Fibroblast of lung (primary cell): ENCODE data around the gene MAPKAP1. TPM values are rescaled to one million over a fixed set of nuclear protein-coding genes. Genes with fewer than 3 reads are reported as not detected.

Experiments used
- DNase-seq, 2 donors: peaks; one replicate each; pipeline versions ENCODE4 v3.0.0 to v3.0.0-alpha.2; 2010; ENCODE audit warnings: low read depth in 2 of 2
- H2AFZ ChIP-seq: 2 replicates; pipeline ENCODE4 v1.5.1; 2012; ENCODE audit warnings: low read length, control low read depth, inconsistent platforms
- H3K27ac ChIP-seq: 2 replicates; pipeline ENCODE4 v1.5.1; 2011; ENCODE audit warnings: low read length, control low read depth; ENCODE audit not compliant: insufficient read depth
- H3K27me3 ChIP-seq: 2 replicates; pipeline ENCODE4 v1.5.1; 2011; ENCODE audit warnings: mild to moderate bottlenecking, low read length; ENCODE audit not compliant: control insufficient read depth, insufficient read depth
- H3K36me3 ChIP-seq: 2 replicates; pipeline ENCODE4 v1.5.1; 2011; ENCODE audit warnings: low read length; ENCODE audit not compliant: control insufficient read depth, insufficient read depth
- H3K4me1 ChIP-seq: 2 replicates; pipeline ENCODE4 v1.5.1; 2011; ENCODE audit warnings: low read length; ENCODE audit not compliant: control insufficient read depth, insufficient read depth; ENCODE audit errors: extremely low read depth
- H3K4me2 ChIP-seq: 2 replicates; pipeline ENCODE4 v1.5.1; 2011; ENCODE audit warnings: low read length, control low read depth; ENCODE audit not compliant: insufficient read depth; ENCODE audit errors: extremely low read depth
- H3K4me3 ChIP-seq, 4 experiments: fragments of 200-600 bp in 1 of 4; sonication (generic) in 1 of 4; replicated peaks in 1 of 4; 2 replicates each; pipeline ENCODE4 v1.5.1; 2011 to 2016; ENCODE audit warnings: low read length in 4 of 4, low read depth in 3 of 4, mild to moderate bottlenecking in 3 of 4, control low read depth in 2 of 4, inconsistent platforms in 1 of 4, mixed read lengths in 1 of 4; ENCODE audit not compliant: insufficient read depth in 1 of 4; ENCODE audit errors: control extremely low read depth in 1 of 4
- H3K79me2 ChIP-seq: 2 replicates; pipeline ENCODE4 v1.5.1; 2012; ENCODE audit warnings: mild to moderate bottlenecking, low read length, inconsistent platforms; ENCODE audit not compliant: control insufficient read depth, insufficient read depth
- H3K9ac ChIP-seq: 2 replicates; pipeline ENCODE4 v1.5.1; 2011; ENCODE audit warnings: mild to moderate bottlenecking, low read length, control low read depth; ENCODE audit not compliant: insufficient read depth
- H3K9me3 ChIP-seq: 2 replicates; pipeline ENCODE4 v1.5.1; 2012; ENCODE audit warnings: low read depth, low read length; ENCODE audit not compliant: control insufficient read depth, insufficient read depth
- H4K20me1 ChIP-seq: 2 replicates; pipeline ENCODE4 v1.5.1; 2011; ENCODE audit warnings: low read length; ENCODE audit not compliant: control insufficient read depth, insufficient read depth; ENCODE audit errors: extremely low read depth
- CTCF ChIP-seq, 2 donors: IDR thresholded peaks in 1 of 2; conservative IDR thresholded peaks in 1 of 2; 1 replicate in 1 of 2; 2 replicates in 1 of 2; pipeline ENCODE4 v1.5.1; 2011 to 2012; ENCODE audit warnings: low read length in 2 of 2, control low read depth in 1 of 2, inconsistent platforms in 1 of 2, low read depth in 1 of 2, mild to moderate bottlenecking in 1 of 2
- EZH2 ChIP-seq: IDR thresholded peaks from 2 replicates; pipeline ENCODE4 v1.5.1; 2012; ENCODE audit warnings: low read length, control low read depth, mild to moderate bottlenecking; ENCODE audit errors: missing control alignments
- polyA plus RNA-seq, 2 donors: library from polyadenylated mRNA; depleted of rRNA in 1 of 2; stranded (reverse) in 1 of 2; unstranded in 1 of 2; fragments of >200 nt; gene quantifications; 2 replicates each; pipeline ENCODE4 v1.2.1, GENCODE V29; 2011 to 2012; ENCODE audit warnings: missing spikeins in 1 of 2
- total RNA-seq: library from RNA; depleted of rRNA; stranded (reverse); fragments of >200 nt; gene quantifications from 2 replicates; pipeline ENCODE4 v1.2.1, GENCODE V29; 2014

The MAPKAP1 gene
- total and polyA plus RNA-seq, 2 donors (not counting 1 experiment from before 2014, with no cell fraction given), result 63.7 to 127 TPM

- H3K4me1 ChIP-seq, result peaks cover 6% of the 10 kb centered on the region
- H3K27ac ChIP-seq, result no peak overlapping the region
- no peak for DNase-seq
- H3K79me2 ChIP-seq, result peaks cover 15% of the 10 kb centered on the region
- no peak overlapping the region for H3K4me2 ChIP-seq
- H3K36me3 ChIP-seq, result no peaks in the 10 kb centered on the region
- TF ChIP-seq EZH2 (no peak), CTCF (conservative IDR thresholded peaks at IDR 0.05 in 1 of 2, IDR thresholded peaks at IDR 0.05 in 1 of 2; ENCODE audit: low read depth in 1 of 2, low read length in 2 of 2) (no peak)
- H3K4me3 ChIP-seq, result no peak overlapping the region
- H2AFZ ChIP-seq, result no peak overlapping the region
- no peaks in the 10 kb centered on the region for H4K20me1 ChIP-seq
- no peaks in the 10 kb centered on the region for H3K27me3 ChIP-seq
- H3K9ac ChIP-seq, result no peak overlapping the region
- H3K9me3 ChIP-seq, result no peaks in the 10 kb centered on the region
These were observed 52.9 kb downstream of the MAPKAP1 start for GRCh38 chr9:125654121-125654520.

- H3K79me2 ChIP-seq, result peaks cover 17% of the 10 kb centered on the region
These were observed 53.7 kb downstream of the MAPKAP1 start for GRCh38 chr9:125653325-125653724.

GRCh38 chr9:125652759-125653158, 54.2 kb downstream of the MAPKAP1 start:
- no peak overlapping the region for H3K9ac ChIP-seq
- peak in 1 of 2 donors; percentile 19 for DNase-seq
- H2AFZ ChIP-seq, result no peak overlapping the region
- H3K4me2 ChIP-seq, result no peak overlapping the region
- TF ChIP-seq EZH2 (no peak), CTCF (conservative IDR thresholded peaks at IDR 0.05 in 1 of 2, IDR thresholded peaks at IDR 0.05 in 1 of 2; ENCODE audit: low read depth in 1 of 2, low read length in 2 of 2) (no peak)
- H4K20me1 ChIP-seq, result no peaks in the 10 kb centered on the region
- H3K79me2 ChIP-seq, result peaks cover 17% of the 10 kb centered on the region
- H3K9me3 ChIP-seq, result no peaks in the 10 kb centered on the region
- H3K4me1 ChIP-seq, result peaks cover 9% of the 10 kb centered on the region
- no peak overlapping the region for H3K27ac ChIP-seq
- no peaks in the 10 kb centered on the region for H3K27me3 ChIP-seq
- H3K4me3 ChIP-seq, result no peak overlapping the region
- no peaks in the 10 kb centered on the region for H3K36me3 ChIP-seq

More at GRCh38 chr9:125653325-125653724, 53.7 kb downstream of the MAPKAP1 start:
- Histone ChIP-seq H3K27ac (no peak overlapping the region), H3K4me1 (peaks cover 9% of the 10 kb centered on the region), H3K36me3 (no peaks in the 10 kb centered on the region), H3K4me2 (no peak overlapping the region), H3K9me3 (no peaks in the 10 kb centered on the region), H3K9ac (no peak overlapping the region), H4K20me1 (no peaks in the 10 kb centered on the region), H3K27me3 (no peaks in the 10 kb centered on the region), H2AFZ (no peak overlapping the region), H3K4me3 (no peak overlapping the region)
- no peak for TF ChIP-seq CTCF (conservative IDR thresholded peaks at IDR 0.05 in 1 of 2, IDR thresholded peaks at IDR 0.05 in 1 of 2; ENCODE audit: low read depth in 1 of 2, low read length in 2 of 2)
- no peak for TF ChIP-seq EZH2
- DNase-seq, result no peak
